NCI-H774 (cell line): ENCODE results near the gene DUSP16.
"Not testable (repeated sequence)": the region's sequence is repeated elsewhere in the genome, so short reads cannot be mapped to it uniquely, and the experiment has no call there.

ENCODE experiments used
- DNase-seq: peaks from one replicate; lab custom pipeline; 2025; lab: John Stamatoyannopoulos, UW

DUSP16 gene

DNA sequence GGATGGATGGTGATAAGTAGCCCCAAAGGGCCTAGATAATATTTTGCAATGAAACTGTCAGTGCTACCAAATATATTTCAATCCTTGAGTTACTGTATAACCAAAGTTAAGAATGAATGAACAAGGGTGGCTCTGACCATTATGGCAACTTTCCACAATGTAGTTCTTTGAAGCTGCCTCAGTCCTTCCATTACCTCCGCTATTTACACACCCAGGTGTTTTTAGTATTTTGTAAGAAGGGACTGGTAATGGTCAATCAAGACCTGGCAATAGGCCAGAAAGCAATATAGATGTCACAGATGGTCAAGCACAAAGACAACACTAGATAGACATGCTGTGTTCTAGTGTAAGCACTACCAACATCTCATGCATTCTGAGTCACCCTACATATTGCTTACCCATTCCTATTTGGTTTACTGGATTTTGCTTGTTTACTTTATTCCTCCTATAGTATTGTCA is 16.3 kb downstream of the DUSP16 start:
- DNase-seq: peak; percentile 43

DNA sequence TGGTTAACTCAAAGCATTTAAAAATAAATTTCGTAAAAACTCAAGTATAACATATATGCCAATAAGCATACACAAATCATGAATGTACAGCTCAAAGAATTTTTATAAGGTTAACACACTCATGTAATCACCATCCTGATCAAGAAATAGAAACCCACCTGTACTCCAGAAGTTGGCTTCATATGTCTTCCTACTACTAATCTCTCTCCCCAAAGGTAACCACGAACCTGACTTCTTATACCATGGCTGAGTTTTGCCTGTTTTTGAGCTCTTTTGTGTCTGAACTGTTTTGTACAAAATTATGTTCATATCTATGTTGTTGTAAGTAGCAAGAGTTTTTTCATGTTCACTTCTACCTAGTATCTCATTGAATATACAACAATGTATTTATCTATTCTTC is 18.7 kb downstream of the DUSP16 start:
- DNase-seq: no peak

DNA sequence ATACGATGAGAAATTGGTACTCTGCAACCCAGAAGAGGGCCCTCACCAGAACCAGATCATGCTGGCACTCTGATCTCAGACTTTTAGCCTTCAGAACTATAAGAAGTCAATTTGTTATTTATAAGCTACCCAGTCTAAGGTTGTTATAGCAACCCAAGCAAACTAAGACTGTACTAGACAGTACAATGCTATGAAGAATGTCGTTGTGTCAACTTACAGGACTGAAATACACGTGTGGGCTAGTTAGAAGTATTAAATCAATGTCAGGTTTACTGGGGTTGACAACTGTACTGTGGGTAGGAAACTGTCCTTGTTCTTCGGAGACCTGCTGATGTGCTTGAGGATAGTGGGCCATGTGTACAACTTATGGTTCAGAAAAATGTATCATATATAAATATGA is 19.7 kb downstream of the DUSP16 start:
- no peak for DNase-seq

DNA sequence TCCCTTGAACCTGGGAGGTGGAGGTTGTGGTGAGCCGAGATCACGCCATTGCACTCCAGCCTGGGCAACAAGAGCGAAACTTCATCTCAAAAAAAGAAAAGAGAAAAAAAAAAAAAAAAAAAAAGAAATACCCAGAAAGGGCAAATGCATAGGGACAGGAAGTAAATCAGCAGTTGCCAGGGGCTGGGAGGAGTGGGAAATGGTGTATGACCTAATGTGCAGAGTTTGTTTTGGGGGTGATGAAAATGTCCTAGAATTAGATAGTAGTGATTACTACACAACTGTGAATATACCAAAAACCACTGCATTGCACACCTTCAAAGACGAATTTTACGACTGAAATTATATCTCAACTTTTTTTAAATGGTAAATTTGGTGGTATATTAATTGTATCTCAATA is 20.4 kb downstream of the DUSP16 start:
- no peak for DNase-seq

DNA sequence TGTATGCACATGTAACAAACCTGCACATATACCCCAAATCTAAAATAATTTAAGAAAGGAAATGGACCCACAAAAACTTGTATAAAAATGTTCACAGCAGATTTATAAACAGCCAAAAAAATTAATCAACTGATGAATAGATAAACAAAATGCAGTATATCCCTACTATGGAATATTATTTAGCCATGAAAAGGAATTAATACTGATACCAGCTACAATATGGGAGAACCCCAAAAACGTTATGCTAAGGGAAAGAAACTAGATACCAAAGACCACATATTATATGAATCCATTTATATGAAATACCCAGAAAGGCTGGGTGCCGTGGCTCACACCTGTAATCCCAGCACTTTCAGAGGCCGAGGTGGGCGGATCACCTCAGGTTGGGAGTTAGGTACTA is 20.9 kb downstream of the DUSP16 start:
- DNase-seq: no peak

DNA sequence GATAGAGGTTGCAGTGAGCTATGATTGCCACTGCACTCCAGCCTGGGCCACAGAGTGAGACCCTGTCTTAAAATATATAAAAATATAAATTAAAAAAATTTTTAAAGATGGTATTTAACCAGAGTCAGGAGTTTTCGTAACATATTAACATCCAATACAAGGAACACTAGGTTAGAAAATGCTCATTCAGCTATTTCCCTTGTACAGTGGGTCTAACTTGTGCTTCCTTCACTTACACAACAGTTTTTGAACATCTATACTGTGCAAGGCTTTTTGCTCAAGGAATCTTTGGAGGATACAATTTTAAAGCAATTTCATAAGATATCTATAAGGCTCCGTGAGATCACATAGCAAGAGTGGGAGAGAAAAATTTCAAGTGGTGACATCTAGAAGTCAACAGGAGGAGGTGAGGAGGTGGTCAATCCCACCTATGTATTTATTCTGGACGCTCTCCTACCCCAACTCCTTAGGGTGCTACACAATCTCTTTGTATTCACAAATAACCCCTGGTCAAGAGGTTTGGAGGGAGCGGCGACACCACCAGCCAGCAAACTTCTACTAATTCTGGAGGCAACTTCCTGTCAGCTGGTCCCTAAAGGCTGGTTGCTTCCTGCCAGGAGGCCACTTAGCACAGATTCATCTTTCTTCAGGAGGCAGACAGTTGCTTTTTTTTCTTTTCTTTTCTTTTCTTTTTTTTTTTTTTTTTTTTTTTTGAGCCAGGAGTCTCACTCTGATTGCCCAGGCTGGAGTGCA is 22.2 kb downstream of the DUSP16 start:
- DNase-seq: no peak

DNA sequence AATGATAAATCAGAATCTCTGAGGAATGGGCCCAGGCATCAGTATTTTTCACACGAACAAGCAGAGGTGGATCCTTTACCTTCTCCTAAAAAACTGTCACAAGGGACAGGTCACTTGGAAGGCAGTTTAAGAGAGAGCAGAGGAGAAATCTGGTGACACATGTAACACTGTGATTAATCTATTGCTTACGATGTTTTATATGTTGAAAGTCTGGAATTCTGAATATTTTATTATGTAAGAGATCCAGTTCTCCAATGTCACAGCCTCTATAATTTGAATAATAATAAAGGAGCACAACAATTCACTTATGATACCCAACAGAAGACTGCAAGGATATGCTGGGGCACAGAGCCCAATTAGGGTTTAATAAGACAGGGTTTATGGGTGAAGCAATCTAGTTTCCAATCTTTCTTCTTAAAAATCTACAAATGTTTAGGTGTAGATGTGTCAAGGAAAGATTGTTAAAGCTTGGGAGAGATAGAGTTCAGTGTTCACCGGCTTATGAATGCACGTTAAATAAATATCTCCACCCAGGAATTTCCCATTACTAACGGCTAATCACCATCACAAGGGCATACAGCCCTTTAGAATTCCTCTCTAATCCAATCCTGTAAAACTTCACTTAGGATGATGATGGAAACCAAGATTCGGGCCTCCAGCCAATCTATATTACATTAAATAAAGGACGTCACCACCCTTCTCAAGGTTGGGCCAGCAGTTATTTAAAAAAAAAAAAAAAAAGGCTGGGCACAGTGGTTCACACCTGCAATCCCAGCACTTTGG is 23.4 kb downstream of the DUSP16 start:
- DNase-seq: no peak

DNA sequence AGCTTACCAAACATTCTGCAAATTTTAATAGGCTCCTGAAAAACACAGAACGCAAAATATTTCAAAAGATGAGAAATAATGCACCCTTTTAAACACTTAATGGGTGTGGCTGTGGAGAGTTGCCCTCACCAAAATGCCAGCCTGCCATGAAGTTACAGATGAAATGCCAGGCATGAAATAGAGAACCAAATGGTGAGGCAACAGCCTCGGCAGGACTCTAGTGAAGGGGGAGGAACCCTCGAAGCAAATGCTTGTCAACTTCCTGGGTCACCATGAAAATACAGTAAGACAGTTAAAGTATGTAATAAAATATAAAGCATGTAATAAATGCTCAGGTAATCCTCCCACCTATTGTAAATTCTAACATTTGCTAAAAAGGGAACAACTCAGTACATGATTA is 24.1 kb downstream of the DUSP16 start:
- no peak for DNase-seq

DNA sequence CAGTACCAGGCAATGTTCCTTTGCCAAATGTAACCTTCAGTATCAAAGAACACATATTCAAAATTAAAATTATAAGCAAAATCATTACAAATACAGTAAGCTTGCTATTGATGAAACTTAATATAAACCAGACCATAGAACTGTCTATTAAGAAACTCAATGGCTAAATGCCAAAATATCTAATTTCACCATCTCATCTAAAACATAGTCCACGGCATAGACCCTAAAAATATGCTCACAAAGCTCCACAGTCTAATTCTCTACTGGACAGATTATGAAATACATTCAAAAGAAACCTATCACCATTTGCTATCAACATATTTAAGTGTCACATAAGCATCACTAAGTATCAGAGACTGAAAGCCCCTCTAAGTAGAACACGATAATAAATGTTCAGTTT is 25.2 kb downstream of the DUSP16 start:
- DNase-seq: no peak

DNA sequence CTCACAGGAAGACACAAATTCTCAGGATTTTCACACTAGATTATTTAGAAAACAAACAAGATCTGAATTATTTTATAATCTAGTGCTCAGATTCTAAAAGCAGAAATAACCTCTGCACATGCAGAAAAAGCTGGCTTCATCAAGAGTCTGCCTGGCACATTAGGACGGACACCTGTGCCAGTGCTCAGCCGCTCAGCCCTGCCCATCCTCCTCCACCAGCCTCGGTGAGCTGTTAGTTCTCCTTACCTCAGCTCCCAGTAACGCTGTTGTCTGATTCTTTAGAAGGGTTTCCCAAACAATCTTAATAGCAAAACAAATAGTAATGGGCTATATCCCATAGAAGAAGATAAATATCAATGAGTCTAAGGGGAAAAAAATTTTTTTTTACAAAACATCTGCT is 27.7 kb downstream of the DUSP16 start:
- no peak for DNase-seq

DNA sequence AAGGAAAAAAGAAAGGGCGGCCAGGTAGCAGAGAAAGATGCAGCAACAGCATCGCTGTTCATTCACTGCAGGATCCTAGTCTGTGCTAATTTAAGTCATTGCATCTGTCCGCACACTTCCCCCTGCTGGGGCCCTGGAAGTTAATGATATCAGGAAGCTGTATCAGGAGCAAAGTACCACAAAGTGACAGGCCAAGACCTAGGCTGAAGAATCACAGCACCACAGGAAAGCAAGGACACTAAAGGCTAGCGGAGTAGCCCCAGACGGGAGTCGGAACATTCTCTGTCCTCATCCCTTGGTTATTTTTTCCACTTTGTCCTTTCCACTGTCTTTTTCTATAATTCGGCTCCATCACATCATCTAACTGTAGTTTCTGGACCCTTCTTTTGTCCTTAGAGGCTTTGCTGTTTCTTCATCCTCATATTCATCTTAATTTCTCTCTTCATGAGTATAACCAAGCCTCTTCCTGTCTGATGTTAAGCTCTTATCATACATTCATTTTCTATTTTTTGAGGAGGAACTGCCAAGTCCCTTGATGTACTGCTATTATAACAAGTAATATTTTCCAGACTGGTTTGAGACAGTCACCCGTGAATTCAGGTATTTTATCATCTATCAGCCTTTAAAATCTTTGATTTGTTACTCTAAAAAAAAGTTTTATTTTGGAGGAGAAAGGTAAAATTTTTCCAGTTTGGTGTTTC is 28.3 kb downstream of the DUSP16 start:
- no peak for DNase-seq

DNA sequence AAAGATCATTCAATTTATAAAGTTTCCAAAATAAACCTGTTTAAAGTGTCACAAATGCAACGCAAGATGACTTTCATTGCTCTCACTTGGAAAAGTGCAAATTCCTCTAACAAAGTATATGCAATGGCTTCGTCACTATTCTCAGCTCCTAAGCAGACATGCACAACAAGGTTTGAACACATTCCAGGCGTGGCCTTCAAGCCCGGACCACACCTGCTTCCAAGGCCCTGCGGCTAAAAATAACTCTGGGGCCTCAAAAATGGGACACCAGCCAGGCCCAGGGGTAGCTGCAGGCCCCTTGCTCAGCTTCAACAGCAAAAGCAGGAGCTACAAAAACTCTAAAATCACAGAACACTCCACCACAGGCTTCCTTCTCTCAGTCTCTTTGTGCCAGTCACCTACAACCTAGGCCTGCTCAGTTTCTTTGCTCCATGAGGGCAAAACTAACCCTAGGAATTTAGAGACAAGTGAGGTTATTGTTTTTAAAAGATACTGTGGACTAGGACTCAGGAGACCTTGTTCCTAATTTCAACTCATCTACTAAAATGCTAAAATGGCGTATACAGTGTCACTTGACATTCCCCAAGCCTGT is 29.3 kb downstream of the DUSP16 start:
- peak; percentile 15 for DNase-seq

DNA sequence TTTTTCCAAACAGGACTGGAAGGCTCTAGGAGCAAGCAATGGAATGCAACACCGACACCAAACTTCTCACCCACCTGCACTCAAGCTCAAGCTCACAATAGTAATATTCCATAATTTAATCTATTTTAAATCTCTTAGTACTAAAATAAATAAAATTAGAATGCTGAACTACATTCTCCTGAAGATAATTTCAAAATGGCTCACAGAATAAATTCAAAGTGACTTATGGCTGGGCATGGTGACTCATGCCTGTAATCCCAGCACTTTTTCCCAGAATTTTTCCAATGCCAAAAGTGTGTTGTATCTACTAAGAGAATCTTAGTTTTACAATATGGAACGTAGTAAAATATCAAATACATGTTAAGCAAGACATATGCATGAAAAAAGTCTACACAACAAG is 31.5 kb downstream of the DUSP16 start:
- no peak for DNase-seq

DNA sequence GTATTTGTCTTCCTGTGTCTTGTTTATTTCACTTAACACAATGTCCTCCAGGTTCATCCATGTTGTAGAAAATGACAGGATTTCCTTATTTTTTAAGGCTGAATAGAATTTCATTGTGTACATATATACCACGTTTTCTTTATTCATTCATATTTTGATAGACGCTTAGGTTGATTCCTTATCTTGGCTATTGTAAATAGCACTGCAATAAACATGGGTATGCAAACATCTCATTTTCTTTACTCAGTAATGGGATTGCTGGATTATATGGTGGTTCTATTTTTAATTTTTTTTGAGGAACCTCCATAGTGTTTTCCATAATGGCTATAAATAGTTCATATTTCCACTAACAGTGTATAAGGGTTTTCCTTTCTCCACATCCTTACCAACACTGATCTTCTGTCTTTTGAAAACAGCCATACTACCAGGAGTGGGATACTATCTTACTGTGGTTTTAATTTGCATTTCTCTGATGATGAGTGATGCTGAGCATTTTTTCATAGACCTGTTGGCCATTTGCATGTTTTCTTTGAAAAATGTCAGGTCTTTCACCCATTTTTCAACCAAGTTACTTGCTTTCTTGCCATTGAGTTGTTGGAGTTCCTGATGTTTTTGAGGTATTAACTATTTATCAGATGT is 32.8 kb downstream of the DUSP16 start:
- DNase-seq: no peak

DNA sequence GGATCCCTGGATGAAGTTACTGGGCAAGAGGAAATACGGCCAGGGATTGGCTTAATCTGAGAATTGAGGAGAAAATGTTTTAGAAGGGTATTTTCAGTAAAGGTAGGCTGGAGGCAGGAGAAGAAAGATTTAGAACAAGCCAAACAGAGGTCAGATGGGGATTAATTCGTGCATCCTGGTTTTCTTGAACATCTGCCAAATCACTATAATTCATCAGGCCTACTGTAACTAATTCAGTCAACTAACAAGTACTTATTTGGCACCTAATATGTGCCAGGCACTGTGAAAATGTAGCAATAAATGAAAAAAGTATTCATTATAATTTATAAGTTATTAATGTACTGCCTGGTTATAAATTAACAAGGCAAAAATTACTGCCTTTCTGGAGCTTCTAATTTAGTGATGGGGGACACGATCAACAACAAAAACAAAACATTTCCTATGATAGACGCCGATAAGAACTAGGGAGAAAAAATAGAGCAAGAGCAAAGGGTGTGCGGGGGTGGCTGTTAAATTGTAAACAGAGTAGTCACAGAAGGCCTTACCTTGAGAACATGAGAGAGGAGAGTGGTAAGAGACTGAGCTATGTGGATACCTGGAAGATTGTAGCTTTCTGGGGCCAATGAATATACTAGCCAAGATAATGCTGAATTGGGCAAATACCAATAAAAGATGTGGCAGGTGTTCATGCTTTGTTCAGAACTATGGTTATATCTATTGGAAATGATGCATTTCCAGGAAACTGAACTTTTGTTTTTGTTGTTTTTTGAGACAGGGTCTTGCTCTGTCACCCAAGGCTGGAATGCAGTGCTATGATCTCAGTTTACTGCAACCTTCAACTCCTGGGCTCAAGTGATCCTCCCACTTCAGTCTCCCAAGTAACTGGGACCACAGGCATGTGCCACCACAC is 34.0 kb downstream of the DUSP16 start:
- DNase-seq: no peak

DNA sequence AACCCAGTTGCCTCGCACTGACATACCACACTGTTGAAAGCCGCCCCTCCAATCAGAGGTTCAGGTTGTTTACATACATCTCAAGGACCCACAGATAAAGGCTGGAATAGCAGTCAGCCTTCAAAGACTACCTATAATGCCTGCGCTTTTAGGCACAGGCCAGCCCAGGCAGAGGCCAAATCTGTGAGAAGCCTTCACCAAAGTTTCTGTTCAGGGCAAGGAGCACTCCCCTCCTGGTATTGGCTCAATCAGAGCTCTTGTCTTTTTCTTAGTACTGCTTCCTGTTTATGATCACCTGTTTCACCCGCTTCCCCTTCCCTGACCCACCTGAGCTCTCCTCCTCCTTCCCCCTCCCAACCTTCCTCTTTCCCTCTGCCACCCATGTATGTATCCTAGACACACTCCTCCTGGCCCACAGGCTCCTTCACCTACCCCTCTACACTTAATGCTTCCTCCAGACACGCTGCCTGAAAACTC is 34.8 kb downstream of the DUSP16 start:
- DNase-seq: no peak

DNA sequence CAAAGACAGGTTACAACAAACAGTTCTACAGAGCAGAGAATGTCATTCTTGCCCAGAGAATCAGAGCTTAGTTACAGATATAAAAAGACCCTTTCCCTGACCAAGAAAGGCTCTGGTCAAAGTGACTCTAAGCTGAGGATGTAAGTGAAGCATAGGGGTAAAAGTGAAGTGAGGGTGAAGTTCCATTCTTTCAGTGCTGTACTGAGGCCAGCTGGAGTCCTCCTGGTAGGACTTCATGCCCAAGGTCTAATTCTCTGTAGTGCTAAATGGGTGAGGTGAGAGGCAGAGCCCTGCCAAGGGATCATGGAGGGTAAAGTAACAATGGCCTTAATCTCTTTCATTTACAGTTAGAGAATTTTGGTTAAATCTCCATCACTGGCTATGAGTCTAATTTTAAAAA is 38.5 kb downstream of the DUSP16 start:
- no peak for DNase-seq

DNA sequence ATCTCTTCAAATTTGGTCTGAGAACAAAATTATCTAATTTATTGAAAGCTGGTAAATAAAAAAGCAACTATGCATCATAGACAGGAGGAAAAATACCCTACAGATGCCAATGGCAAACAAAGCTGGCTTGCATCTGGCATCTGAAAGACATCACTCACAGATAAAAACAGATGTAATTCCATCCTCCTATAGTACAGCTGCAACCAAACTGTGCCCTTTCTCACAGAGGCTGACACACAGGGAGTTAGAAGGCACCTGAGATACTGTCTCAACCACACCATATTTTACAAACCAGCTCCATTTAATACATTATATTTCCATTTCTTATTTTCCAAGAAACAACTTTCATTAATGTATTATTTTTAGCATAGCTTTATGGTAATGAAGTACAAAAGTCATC is 39.4 kb downstream of the DUSP16 start:
- DNase-seq: no peak

DNA sequence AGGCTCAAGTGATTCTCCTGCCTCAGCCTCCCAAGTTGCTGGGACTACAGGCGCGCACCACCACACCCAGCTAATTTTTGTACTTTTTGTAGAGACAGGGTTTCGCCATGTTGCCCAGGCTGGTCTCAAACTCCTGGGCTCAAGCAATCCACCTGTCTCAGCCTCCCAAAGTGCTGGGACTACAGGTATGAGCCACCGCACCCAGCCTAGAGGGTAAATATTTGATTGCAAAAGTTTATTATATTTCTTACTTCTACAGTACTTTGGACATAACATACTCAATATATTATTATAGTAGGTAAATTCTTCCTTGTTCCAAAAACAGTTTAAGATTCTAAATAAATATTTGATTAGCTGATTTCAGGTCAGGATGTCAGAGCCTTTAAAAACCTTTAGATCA is 40.0 kb downstream of the DUSP16 start:
- not testable (repeated sequence) for DNase-seq

DNA sequence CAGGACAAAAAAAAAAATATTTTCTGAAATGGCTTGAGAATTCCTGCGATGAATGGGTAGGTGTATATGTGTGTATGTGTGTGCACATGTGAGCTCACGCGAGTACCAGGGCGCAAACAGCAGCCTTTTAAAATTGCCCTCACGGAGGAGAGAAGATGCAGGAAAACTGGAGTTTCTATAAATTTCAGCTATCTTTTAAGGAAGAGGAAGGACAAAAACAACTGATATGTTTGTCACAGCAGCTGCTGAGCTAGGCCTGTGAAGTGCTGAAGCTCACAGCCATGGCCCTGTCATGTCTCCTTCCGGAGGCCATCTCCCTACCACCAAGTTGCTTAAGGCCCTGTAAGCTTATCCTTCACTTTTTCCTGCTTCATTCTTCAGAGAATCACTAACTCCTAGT is 40.8 kb downstream of the DUSP16 start:
- DNase-seq: no peak

DNA sequence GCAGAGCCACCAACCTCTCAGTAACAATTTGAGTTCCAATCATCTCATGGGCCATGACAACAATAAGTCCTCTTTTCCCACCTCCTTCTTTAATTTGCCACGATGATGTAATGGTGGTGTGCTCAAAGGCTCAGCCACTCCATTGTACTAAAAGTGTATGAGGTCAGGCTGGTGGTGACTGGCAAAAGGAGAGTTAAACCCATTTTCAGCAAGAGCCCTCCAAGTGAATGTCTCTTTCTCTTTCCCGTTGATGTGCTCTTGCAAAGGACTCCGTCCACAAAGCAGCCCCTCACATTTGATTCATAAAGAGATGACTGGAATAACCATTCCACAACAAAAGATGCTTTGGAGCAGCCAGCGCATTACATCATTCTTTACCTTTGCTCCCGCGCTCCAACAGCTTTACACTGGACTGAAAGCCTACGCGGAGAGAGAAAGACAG is 41.6 kb downstream of the DUSP16 start:
- DNase-seq: peak; percentile 83
